ENCODE data around the gene SPDYC. TPM values are rescaled to one million over a fixed set of nuclear protein-coding genes. Genes with fewer than 3 reads are reported as not detected.
A peak's percentile ranks its signal among the peaks of the same experiment; 100 is the strongest.

SPDYC gene
- not detected in 2 replicates for total RNA-seq (2014; rRNA removed; shearing (Covaris generic))

- DNase-seq (ENCODE audit: low read depth), result no peak
Observed at GRCh38 chr11:65170058-65170534, at the start of gene SPDYC. TSS of gene SPDYC (plus strand) at chr11:65170233. CDS start at chr11:65171358, 1,125 bp downstream.

- no peak for DNase-seq (ENCODE audit: low read depth)
Observed at GRCh38 chr11:65120831-65121230, 49.2 kb upstream of the SPDYC start.

- DNase-seq (ENCODE audit: low read depth), result no peak
Observed at GRCh38 chr11:65121447-65121864, 48.6 kb upstream of the SPDYC start.

- DNase-seq (ENCODE audit: low read depth), result peak; percentile 96
Observed at GRCh38 chr11:65121865-65122696, 48.0 kb upstream of the SPDYC start, which contains the start of the genes FAU and MRPL49. TSS of gene FAU (minus strand) at chr11:65122134. CDS start at chr11:65121813, 321 bp downstream. TSS of gene MRPL49 (plus strand) at chr11:65122321. CDS start at chr11:65122347, 26 bp downstream.

GRCh38 chr11:65124480-65125196 is 45.4 kb upstream of the SPDYC start:
- DNase-seq (ENCODE audit: low read depth), result no peak

- DNase-seq (ENCODE audit: low read depth), result no peak
Observed at GRCh38 chr11:65125197-65126056, 44.6 kb upstream of the SPDYC start.

GRCh38 chr11:65126624-65127274 is 43.3 kb upstream of the SPDYC start:
- DNase-seq (ENCODE audit: low read depth), result no peak

GRCh38 chr11:65127473-65128181 is 42.4 kb upstream of the SPDYC start:
- no peak for DNase-seq (ENCODE audit: low read depth)

GRCh38 chr11:65128182-65129145 is 41.6 kb upstream of the SPDYC start:
- DNase-seq (ENCODE audit: low read depth), result no peak

GRCh38 chr11:65129649-65130441 is 40.2 kb upstream of the SPDYC start:
- no peak for DNase-seq (ENCODE audit: low read depth)

- DNase-seq (ENCODE audit: low read depth), result no peak
Observed at GRCh38 chr11:65130631-65131416, 39.2 kb upstream of the SPDYC start.

GRCh38 chr11:65131417-65131776 is 38.6 kb upstream of the SPDYC start:
- no peak for DNase-seq (ENCODE audit: low read depth)

- no peak for DNase-seq (ENCODE audit: low read depth)
Observed at GRCh38 chr11:65131895-65132237, 38.2 kb upstream of the SPDYC start.

- DNase-seq (ENCODE audit: low read depth), result no peak
Observed at GRCh38 chr11:65132238-65132987, 37.6 kb upstream of the SPDYC start.

GRCh38 chr11:65132988-65133700 is 36.9 kb upstream of the SPDYC start:
- DNase-seq (ENCODE audit: low read depth), result no peak

- no peak for DNase-seq (ENCODE audit: low read depth)
Observed at GRCh38 chr11:65133724-65134123, 36.3 kb upstream of the SPDYC start.

Measured in M059J (cell line).